HepG2 (cell line): ENCODE measurements around the gene AMPD2. TPM values are rescaled to one million over a fixed set of nuclear protein-coding genes. Genes with fewer than 3 reads are reported as not detected.

ENCODE experiments used
- DR1 ChIP-seq: sonication (generic); formaldehyde crosslinking; IDR thresholded peaks from 2 replicates; pipeline ENCODE4 v1.8.0; 2021; ENCODE audit warnings: mild to moderate bottlenecking, missing genetic modification reagents, inconsistent platforms
- KLF11 ChIP-seq: IDR thresholded peaks from 2 replicates; pipeline ENCODE4 v1.6.1; 2016; ENCODE audit warnings: missing compliant biosample characterization
- THAP7 ChIP-seq: sonication (generic); formaldehyde crosslinking; IDR thresholded peaks from 2 replicates; pipeline ENCODE4 v1.8.1; 2023; ENCODE audit warnings: mild to moderate bottlenecking, missing genetic modification reagents
- ZNF407 ChIP-seq: sonication (generic); formaldehyde crosslinking; IDR thresholded peaks from one replicate; pipeline ENCODE4 v1.5.1; 2020; ENCODE audit warnings: mild to moderate bottlenecking, missing genetic modification reagents; ENCODE audit errors: not compliant biosample characterization
- ZSCAN30 ChIP-seq: sonication (generic); formaldehyde crosslinking; IDR thresholded peaks from 2 replicates; pipeline ENCODE4 v1.5.0; 2020; ENCODE audit warnings: mild to moderate bottlenecking, missing genetic modification reagents
- polyA plus RNA-seq, 8 experiments: library from polyadenylated mRNA; depleted of rRNA in 3 of 8; stranded (reverse) in 7 of 8; unstranded in 1 of 8; fragments of >200 nt; fragmentation: Illumina TruSeq in 4 of 8; extraction: Trizol in 4 of 8; gene quantifications; 2 replicates each; pipeline versions ENCODE4 v1.2.1 to v1.2.3, GENCODE V29; 2011 to 2016; ENCODE audit warnings: low read depth in 4 of 8, missing spikeins in 1 of 8, mixed read lengths in 1 of 8; ENCODE audit not compliant: insufficient read depth in 1 of 8
- total RNA-seq, 5 experiments: library from RNA; depleted of rRNA; stranded (reverse); fragments of >200 nt; fragmentation: Illumina TruSeq; extraction: Trizol; gene quantifications; 2 replicates each; pipeline ENCODE4 v1.2.3, GENCODE V29; 2016; ENCODE audit warnings: low read depth in 1 of 5

Gene AMPD2
- total and polyA plus RNA-seq, 2 of the 13 experiments (the other 11 are each of a cell fraction or from before 2014, with no cell fraction given), result 62.3 to 82.0 TPM

- TF ChIP-seq ZNF407 (CRISPR knock-in tag), result no peak
- TF ChIP-seq KLF11 (CRISPR knock-in tag), result no peak
- no peak for TF ChIP-seq THAP7 (CRISPR knock-in tag)
- no peak for TF ChIP-seq ZSCAN30
- no peak for TF ChIP-seq DR1 (CRISPR knock-in tag)
- TF ChIP-seq, all 625 proteins: peak for 0
These were observed 26.7 kb upstream of the AMPD2 start (continued) for GRCh38 chr1:109592916-109593315.
